GM21515 (cell line): ENCODE results near the gene PDE6G.
"Not testable (repeated sequence)": the region's sequence is repeated elsewhere in the genome, so short reads cannot be mapped to it uniquely, and the experiment has no call there.

Experiments used
- ATAC-seq: cut with Tn5 transposase; IDR thresholded peaks from one replicate; pipeline ENCODE4 v1.9.1; 2021; ENCODE audit not compliant: unreplicated experiment

The PDE6G gene

GRCh38 chr17:81636505-81637288 is 19.6 kb downstream of the PDE6G start, which contains the start of the genes NPLOC4 and TSPAN10:
NPLOC4 (minus strand) TSS chr17:81637112; CDS start chr17:81636930, 182 bp downstream.
TSPAN10 (plus strand) TSS chr17:81637196; CDS start chr17:81642413, 5,217 bp downstream.
- peak; percentile 84 for ATAC-seq

GRCh38 chr17:81635973-81636504 is 20.3 kb downstream of the PDE6G start:
- no peak for ATAC-seq

GRCh38 chr17:81635431-81635830 is 20.9 kb downstream of the PDE6G start:
- no peak for ATAC-seq

- no peak for ATAC-seq
Measured at GRCh38 chr17:81631482-81631881, 24.9 kb downstream of the PDE6G start.

- no peak for ATAC-seq
Measured at GRCh38 chr17:81630274-81630673, 26.1 kb downstream of the PDE6G start.

- no peak for ATAC-seq
Measured at GRCh38 chr17:81621494-81622130, 34.7 kb downstream of the PDE6G start.

- ATAC-seq, result not testable (repeated sequence)
Measured at GRCh38 chr17:81618307-81618706, 38.0 kb downstream of the PDE6G start.

GRCh38 chr17:81616877-81617276 is 39.5 kb downstream of the PDE6G start:
- ATAC-seq, result no peak

GRCh38 chr17:81615401-81615930 is 40.9 kb downstream of the PDE6G start:
- ATAC-seq, result no peak

GRCh38 chr17:81612172-81612970 is 44.0 kb downstream of the PDE6G start:
- no peak for ATAC-seq

GRCh38 chr17:81609541-81610311 is 46.6 kb downstream of the PDE6G start:
- no peak for ATAC-seq

- no peak for ATAC-seq
Measured at GRCh38 chr17:81608605-81609004, 47.7 kb downstream of the PDE6G start.

GRCh38 chr17:81608082-81608481 is 48.3 kb downstream of the PDE6G start:
- ATAC-seq, result no peak

GRCh38 chr17:81607431-81607830 is 48.9 kb downstream of the PDE6G start:
- no peak for ATAC-seq

- no peak for ATAC-seq
Measured at GRCh38 chr17:81603846-81604610, 52.3 kb downstream of the PDE6G start.

- ATAC-seq, result no peak
Measured at GRCh38 chr17:81601525-81602120, 54.7 kb downstream of the PDE6G start.
